AG09319 (cell line): ENCODE data around the gene LMBR1.
"Not testable (repeated sequence)": the region's sequence is repeated elsewhere in the genome, so short reads cannot be mapped to it uniquely, and the experiment has no call there.

ENCODE experiments used
- DNase-seq: peaks from one replicate; pipeline ENCODE4 v3.0.0-alpha.2; 2010; ENCODE audit warnings: low read depth; ENCODE audit errors: extremely low read depth
- CTCF ChIP-seq: IDR thresholded peaks from 2 replicates; pipeline ENCODE4 v1.5.1; 2011; ENCODE audit warnings: low read depth, mild to moderate bottlenecking, inconsistent platforms, low read length, moderate library complexity

Gene LMBR1

GRCh38 chr7:156650042-156650441 is 242.9 kb downstream of the LMBR1 start:
- no peak for DNase-seq
- peak; percentile 23 for TF ChIP-seq CTCF

GRCh38 chr7:156647330-156647729 is 245.7 kb downstream of the LMBR1 start:
- DNase-seq: not testable (repeated sequence)

GRCh38 chr7:156642306-156643045 is 250.5 kb downstream of the LMBR1 start:
- DNase-seq: no peak
- no peak for TF ChIP-seq CTCF

- no peak for TF ChIP-seq CTCF
- DNase-seq: no peak
Observed at GRCh38 chr7:156640949-156641485, 252.0 kb downstream of the LMBR1 start.

- no peak for TF ChIP-seq CTCF
- peak; percentile 83 for DNase-seq
Observed at GRCh38 chr7:156640257-156640948, 252.6 kb downstream of the LMBR1 start, which contains the start of gene RNF32. TSS of gene RNF32 (plus strand) at chr7:156640774. CDS start at chr7:156643878, 3,104 bp downstream.

- DNase-seq: no peak
- no peak for TF ChIP-seq CTCF
Observed at GRCh38 chr7:156639426-156640256, 253.3 kb downstream of the LMBR1 start.

- TF ChIP-seq CTCF: no peak
- no peak for DNase-seq
Observed at GRCh38 chr7:156638443-156639077, 254.4 kb downstream of the LMBR1 start.

GRCh38 chr7:156637093-156637492 is 255.9 kb downstream of the LMBR1 start:
- not testable (repeated sequence) for DNase-seq
